K562 (cell line): ENCODE measurements around the gene IL37. TPM values are rescaled to one million over a fixed set of nuclear protein-coding genes. Genes with fewer than 3 reads are reported as not detected.

Experiments used
- ARID2 ChIP-seq: fragments of 450-650 bp; IDR thresholded peaks from 2 replicates; pipeline ENCODE4 v1.6.1; 2017; ENCODE audit warnings: antibody characterized with exemption, mild to moderate bottlenecking
- CBX1 ChIP-seq: sonication (generic); IDR thresholded peaks from 2 replicates; pipeline ENCODE4 v1.6.1; 2016; ENCODE audit warnings: antibody characterized with exemption, low read depth, mild to moderate bottlenecking
- CCAR2 ChIP-seq: fragments of 200-400 bp; formaldehyde crosslinking; IDR thresholded peaks from 2 replicates; pipeline ENCODE4 v1.6.1; 2017; ENCODE audit warnings: mild to moderate bottlenecking, low read depth, low read length
- GABPB1 ChIP-seq: sonication (generic); formaldehyde crosslinking; IDR thresholded peaks from 2 replicates; pipeline ENCODE4 v1.8.0; 2022; ENCODE audit warnings: mild to moderate bottlenecking, missing genetic modification reagents
- GATAD2B ChIP-seq: fragments of 450-650 bp; IDR thresholded peaks from 2 replicates; pipeline ENCODE4 v1.6.1; 2017; ENCODE audit warnings: mild to moderate bottlenecking, borderline replicate concordance
- HMG20A ChIP-seq: fragments of 450-650 bp; formaldehyde crosslinking; conservative IDR thresholded peaks from 2 replicates; pipeline ENCODE4 v1.4.0; 2020; ENCODE audit warnings: mild to moderate bottlenecking, mixed read lengths
- KAT8 ChIP-seq: fragments of 450-650 bp; IDR thresholded peaks from 2 replicates; pipeline ENCODE4 v1.6.1; 2016; ENCODE audit warnings: low read depth, mild to moderate bottlenecking
- MAFF ChIP-seq: IDR thresholded peaks from 2 replicates; pipeline ENCODE4 v1.6.1; 2012; ENCODE audit warnings: low read length, improper control_type of control experiment
- PYGO2 ChIP-seq: fragments of 450-650 bp; IDR thresholded peaks from 2 replicates; pipeline ENCODE4 v1.6.1; 2016; ENCODE audit warnings: mild to moderate bottlenecking, missing genetic modification characterization, moderate library complexity, missing compliant biosample characterization
- RCOR1 ChIP-seq, 2 experiments: IDR thresholded peaks; 2 replicates each; pipeline ENCODE4 v1.6.1; 2012; ENCODE audit warnings: low read depth in 2 of 2, low read length in 2 of 2, borderline replicate concordance in 1 of 2, improper control_type of control experiment in 1 of 2
- SMAD3 ChIP-seq: fragments of 450-650 bp; formaldehyde crosslinking; conservative IDR thresholded peaks from 2 replicates; pipeline ENCODE4 v1.4.0; 2020; ENCODE audit warnings: mild to moderate bottlenecking
- SMARCC2 ChIP-seq: fragments of 450-650 bp; IDR thresholded peaks from 2 replicates; pipeline ENCODE4 v1.6.1; 2017; ENCODE audit warnings: antibody characterized with exemption, moderate library complexity, mild to moderate bottlenecking, low read depth
- SMC3 ChIP-seq: conservative IDR thresholded peaks from 2 replicates; pipeline ENCODE4 v1.6.1; 2011; ENCODE audit warnings: low read depth, low read length, improper control_type of control experiment; ENCODE audit not compliant: insufficient read depth
- STAG1 ChIP-seq: sonication (generic); formaldehyde crosslinking; IDR thresholded peaks from 2 replicates; pipeline ENCODE4 v1.5.0; 2020; ENCODE audit warnings: missing genetic modification reagents, borderline replicate concordance
- SUPT5H ChIP-seq: fragments of 450-650 bp; IDR thresholded peaks from 2 replicates; pipeline ENCODE4 v1.6.1; 2016
- XRCC5 ChIP-seq: fragments of 200-400 bp; formaldehyde crosslinking; IDR thresholded peaks from 2 replicates; pipeline ENCODE4 v1.6.1; 2017; ENCODE audit warnings: low read depth, mild to moderate bottlenecking, low read length
- ZNF134 ChIP-seq: fragments of 250-450 bp; sonication (Bioruptor Pico); conservative IDR thresholded peaks from 2 replicates; pipeline ENCODE4 v1.4.0; 2020
- ZNF232 ChIP-seq: sonication (generic); formaldehyde crosslinking; IDR thresholded peaks from 2 replicates; pipeline ENCODE4 v1.8.0; 2022; ENCODE audit warnings: mild to moderate bottlenecking, missing genetic modification reagents
- ZNF282 ChIP-seq: sonication (generic); formaldehyde crosslinking; IDR thresholded peaks from 2 replicates; pipeline ENCODE4 v1.8.1; 2023; ENCODE audit warnings: missing genetic modification reagents
- ZNF76 ChIP-seq: fragments of 250-450 bp; sonication (Bioruptor Pico); IDR thresholded peaks from 2 replicates; pipeline ENCODE4 v1.4.0; 2020; ENCODE audit warnings: mild to moderate bottlenecking, moderate library complexity, borderline replicate concordance
- ZNF79 ChIP-seq: fragments of 250-450 bp; sonication (Bioruptor Pico); IDR thresholded peaks from 2 replicates; pipeline ENCODE4 v1.4.0; 2020; ENCODE audit warnings: low read depth, mild to moderate bottlenecking, moderate library complexity
- polyA plus RNA-seq, 8 experiments: library from polyadenylated mRNA; depleted of rRNA in 4 of 8; stranded (reverse) in 5 of 8; unstranded in 3 of 8; fragments of >200 nt; fragmentation: Nextera tagmentation in 2 of 8; fragmentation: Illumina TruSeq in 1 of 8; extraction: Ambion mirVana in 2 of 8; extraction: Trizol in 1 of 8; gene quantifications; 2 replicates each; pipeline versions ENCODE4 v1.2.1 to v1.2.3, GENCODE V29; 2011 to 2014; ENCODE audit warnings: inconsistent platforms in 1 of 8, missing spikeins in 1 of 8
- total RNA-seq, 7 experiments: library from RNA; depleted of rRNA in 6 of 7; stranded (reverse); fragments of >200 nt in 6 of 7; fragmentation: Illumina TruSeq in 2 of 7; extraction: Trizol in 2 of 7; gene quantifications; 2 replicates each; pipeline versions ENCODE4 v1.2.1 to v1.2.3, GENCODE V29; 2011 to 2021; ENCODE audit warnings: low replicate concordance in 1 of 7
- TF ChIP-seq, protein P1 (sequence below), 2 experiments: IDR thresholded peaks; 2 replicates each; pipeline ENCODE4 v1.6.1; 2011; ENCODE audit warnings: borderline replicate concordance in 1 of 2, control low read depth in 1 of 2, low read depth in 1 of 2, low read length in 1 of 2, mild to moderate bottlenecking in 1 of 2, mixed read lengths in 1 of 2, moderate library complexity in 1 of 2; ENCODE audit not compliant: insufficient read depth in 1 of 2, insufficient read length in 1 of 2, poor library complexity in 1 of 2, severe bottlenecking in 1 of 2; ENCODE audit errors: extremely low read depth in 1 of 2
- TF ChIP-seq, protein P2 (sequence below): fragments of 450-650 bp; IDR thresholded peaks from 2 replicates; pipeline ENCODE4 v1.6.1; 2016; ENCODE audit warnings: low read depth, mild to moderate bottlenecking, moderate library complexity
- TF ChIP-seq, protein P3 (sequence below): fragments of 200-800 bp; sonication (Bioruptor generic); IDR thresholded peaks from 2 replicates; pipeline ENCODE4 v1.6.1; 2017; ENCODE audit warnings: missing genetic modification characterization, missing compliant biosample characterization
- TF ChIP-seq, protein P4 (sequence below): fragments of 450-650 bp; formaldehyde crosslinking; IDR thresholded peaks from 2 replicates; pipeline ENCODE4 v1.4.0; 2020; ENCODE audit warnings: mild to moderate bottlenecking, mixed read lengths

IL37 gene
- total and polyA plus RNA-seq, 9 of the 15 experiments (the other 6 are each of a cell fraction or from before 2014, with no cell fraction given) = not detected

DNA sequence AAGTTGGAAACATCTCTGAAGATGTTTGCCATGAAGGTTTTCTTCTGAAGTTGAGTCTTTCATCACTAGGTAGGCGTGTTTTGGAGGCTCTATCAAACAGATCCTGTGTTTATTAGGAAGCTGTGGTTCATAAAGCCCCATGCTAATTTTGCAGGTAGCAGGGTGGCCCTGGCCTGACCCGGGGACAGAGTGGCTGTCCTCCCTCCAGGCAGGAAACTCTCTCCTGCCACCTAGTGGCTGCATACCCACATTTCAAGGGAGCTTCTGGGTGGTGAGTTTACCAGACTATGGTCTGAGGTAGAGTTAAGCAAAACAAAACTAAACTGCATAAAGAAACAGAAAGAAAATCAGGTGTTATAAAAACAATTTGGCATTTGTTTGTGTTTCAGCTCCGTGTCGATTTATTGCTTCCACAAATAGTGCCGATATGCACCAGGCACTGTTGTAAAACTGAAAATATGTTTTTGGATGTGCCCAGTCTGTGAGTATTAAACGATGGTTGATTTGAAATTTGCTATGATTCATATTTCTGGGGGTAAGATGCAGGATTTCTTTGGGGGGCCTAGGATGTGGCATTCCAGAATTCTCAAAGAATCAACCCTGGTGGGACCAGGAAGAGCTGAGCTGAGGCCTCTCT is 26.0 kb upstream of the IL37 start (continued):
- TF ChIP-seq SUPT5H (no peak), MAFF (no peak), ZNF282 (CRISPR knock-in tag) (no peak), SMARCC2 (no peak), KAT8 (no peak), PYGO2 (tag) (no peak), HMG20A (CRISPR knock-in tag) (no peak), SMC3 (peak; percentile 83), STAG1 (peak; percentile 50; the same call in 1 of the 2 replicates), ZNF79 (CRISPR knock-in tag) (no peak), GABPB1 (CRISPR knock-in tag) (no peak), XRCC5 (0 out of 2 replicates have a peak, but pooled peaks have one; percentile 36), ZNF232 (CRISPR knock-in tag) (no peak), CBX1 (peak; percentile 92), CCAR2 (no peak), ZNF76 (CRISPR knock-in tag) (no peak), ARID2 (peak; percentile 65; the same call in 1 of the 2 replicates), ZNF134 (peak; percentile 67), RCOR1 (IDR thresholded peaks at IDR 0.05; ENCODE audit: borderline replicate concordance in 1 of 2, low read depth in 2 of 2, low read length in 2 of 2) (peak in 1 of 2 experiments; percentile 55; a peak in 1 of 4 replicates), GATAD2B (peak; percentile 16; the same call in 1 of the 2 replicates), SMAD3 (CRISPR knock-in tag) (no peak)
- TF ChIP-seq, protein P1, sequence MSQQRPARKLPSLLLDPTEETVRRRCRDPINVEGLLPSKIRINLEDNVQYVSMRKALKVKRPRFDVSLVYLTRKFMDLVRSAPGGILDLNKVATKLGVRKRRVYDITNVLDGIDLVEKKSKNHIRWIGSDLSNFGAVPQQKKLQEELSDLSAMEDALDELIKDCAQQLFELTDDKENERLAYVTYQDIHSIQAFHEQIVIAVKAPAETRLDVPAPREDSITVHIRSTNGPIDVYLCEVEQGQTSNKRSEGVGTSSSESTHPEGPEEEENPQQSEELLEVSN (IDR thresholded peaks at IDR 0.05; ENCODE audit: borderline replicate concordance in 1 of 2, extremely low read depth in 1 of 2, insufficient read depth in 1 of 2, insufficient read length in 1 of 2, low read depth in 1 of 2, low read length in 1 of 2, poor library complexity in 1 of 2, severe bottlenecking in 1 of 2) = no peak
- TF ChIP-seq, protein P2, sequence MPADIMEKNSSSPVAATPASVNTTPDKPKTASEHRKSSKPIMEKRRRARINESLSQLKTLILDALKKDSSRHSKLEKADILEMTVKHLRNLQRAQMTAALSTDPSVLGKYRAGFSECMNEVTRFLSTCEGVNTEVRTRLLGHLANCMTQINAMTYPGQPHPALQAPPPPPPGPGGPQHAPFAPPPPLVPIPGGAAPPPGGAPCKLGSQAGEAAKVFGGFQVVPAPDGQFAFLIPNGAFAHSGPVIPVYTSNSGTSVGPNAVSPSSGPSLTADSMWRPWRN = no peak
- TF ChIP-seq, protein P3, sequence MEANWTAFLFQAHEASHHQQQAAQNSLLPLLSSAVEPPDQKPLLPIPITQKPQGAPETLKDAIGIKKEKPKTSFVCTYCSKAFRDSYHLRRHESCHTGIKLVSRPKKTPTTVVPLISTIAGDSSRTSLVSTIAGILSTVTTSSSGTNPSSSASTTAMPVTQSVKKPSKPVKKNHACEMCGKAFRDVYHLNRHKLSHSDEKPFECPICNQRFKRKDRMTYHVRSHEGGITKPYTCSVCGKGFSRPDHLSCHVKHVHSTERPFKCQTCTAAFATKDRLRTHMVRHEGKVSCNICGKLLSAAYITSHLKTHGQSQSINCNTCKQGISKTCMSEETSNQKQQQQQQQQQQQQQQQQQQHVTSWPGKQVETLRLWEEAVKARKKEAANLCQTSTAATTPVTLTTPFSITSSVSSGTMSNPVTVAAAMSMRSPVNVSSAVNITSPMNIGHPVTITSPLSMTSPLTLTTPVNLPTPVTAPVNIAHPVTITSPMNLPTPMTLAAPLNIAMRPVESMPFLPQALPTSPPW (CRISPR knock-in tag) = no peak
- TF ChIP-seq, protein P4, sequence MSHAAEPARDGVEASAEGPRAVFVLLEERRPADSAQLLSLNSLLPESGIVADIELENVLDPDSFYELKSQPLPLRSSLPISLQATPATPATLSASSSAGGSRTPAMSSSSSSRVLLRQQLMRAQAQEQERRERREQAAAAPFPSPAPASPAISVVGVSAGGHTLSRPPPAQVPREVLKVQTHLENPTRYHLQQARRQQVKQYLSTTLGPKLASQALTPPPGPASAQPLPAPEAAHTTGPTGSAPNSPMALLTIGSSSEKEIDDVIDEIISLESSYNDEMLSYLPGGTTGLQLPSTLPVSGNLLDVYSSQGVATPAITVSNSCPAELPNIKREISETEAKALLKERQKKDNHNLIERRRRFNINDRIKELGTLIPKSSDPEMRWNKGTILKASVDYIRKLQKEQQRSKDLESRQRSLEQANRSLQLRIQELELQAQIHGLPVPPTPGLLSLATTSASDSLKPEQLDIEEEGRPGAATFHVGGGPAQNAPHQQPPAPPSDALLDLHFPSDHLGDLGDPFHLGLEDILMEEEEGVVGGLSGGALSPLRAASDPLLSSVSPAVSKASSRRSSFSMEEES (CRISPR knock-in tag) = no peak
